Loucy (cell line): ENCODE data around the gene SLC6A9.

Experiments
- EZH2phosphoT487 ChIP-seq: fragments of 200-600 bp; IDR thresholded peaks from 2 replicates; pipeline ENCODE4 v1.6.1; 2018; ENCODE audit warnings: antibody characterized with exemption, mild to moderate bottlenecking, moderate library complexity, borderline replicate concordance
- TF ChIP-seq, protein P1 (sequence below): fragments of 200-600 bp; sonication (generic); conservative IDR thresholded peaks from 2 replicates; pipeline ENCODE4 v1.5.1; 2014; ENCODE audit warnings: mild to moderate bottlenecking, antibody characterized with exemption, low read length

DNA sequence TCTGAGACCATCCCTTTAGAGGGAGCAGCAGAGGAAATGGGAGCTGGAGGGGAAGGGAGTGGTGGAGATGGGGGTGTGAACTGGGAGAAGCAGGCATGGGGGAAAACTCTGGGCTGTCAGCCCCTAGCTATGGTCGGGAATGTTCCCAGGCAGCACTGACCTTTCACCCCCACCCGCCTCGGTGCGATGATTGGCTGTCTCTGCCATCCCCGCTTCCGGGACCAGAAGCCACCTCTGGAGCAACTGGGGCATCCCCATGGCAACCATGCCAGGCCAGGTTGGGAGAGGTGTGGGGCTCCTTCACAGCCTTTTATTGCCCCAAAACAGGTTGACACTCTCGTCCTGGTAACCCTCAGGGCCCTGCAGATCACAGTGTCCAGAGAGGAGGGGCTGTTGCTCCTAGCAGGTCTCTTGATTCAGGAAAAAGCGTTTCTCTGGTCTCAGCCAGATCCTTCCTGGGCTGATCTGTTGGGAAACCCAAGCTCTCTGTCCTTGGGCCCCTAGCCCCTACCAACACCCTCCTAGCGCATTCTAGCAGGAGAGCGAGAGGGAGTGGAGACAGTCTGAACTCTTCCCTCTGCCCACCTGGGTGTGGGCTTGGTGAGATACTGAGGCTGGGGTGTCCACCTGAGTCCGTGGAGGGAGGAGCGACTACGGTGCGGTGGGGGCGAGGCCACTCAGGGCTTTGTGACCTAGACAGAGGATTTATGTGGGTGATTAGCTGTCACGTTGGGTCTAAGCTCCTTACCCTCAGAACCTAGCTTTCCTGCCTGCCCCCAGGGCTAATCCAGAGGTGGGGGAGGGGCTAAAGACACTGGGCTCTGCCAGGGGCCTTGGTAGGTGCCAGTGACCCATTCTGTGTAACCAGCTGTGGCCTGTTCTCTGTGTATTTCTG is 12.2 kb upstream of the SLC6A9 start:
- TF ChIP-seq, protein P1, sequence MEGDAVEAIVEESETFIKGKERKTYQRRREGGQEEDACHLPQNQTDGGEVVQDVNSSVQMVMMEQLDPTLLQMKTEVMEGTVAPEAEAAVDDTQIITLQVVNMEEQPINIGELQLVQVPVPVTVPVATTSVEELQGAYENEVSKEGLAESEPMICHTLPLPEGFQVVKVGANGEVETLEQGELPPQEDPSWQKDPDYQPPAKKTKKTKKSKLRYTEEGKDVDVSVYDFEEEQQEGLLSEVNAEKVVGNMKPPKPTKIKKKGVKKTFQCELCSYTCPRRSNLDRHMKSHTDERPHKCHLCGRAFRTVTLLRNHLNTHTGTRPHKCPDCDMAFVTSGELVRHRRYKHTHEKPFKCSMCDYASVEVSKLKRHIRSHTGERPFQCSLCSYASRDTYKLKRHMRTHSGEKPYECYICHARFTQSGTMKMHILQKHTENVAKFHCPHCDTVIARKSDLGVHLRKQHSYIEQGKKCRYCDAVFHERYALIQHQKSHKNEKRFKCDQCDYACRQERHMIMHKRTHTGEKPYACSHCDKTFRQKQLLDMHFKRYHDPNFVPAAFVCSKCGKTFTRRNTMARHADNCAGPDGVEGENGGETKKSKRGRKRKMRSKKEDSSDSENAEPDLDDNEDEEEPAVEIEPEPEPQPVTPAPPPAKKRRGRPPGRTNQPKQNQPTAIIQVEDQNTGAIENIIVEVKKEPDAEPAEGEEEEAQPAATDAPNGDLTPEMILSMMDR: no peak
- no peak for TF ChIP-seq EZH2phosphoT487
